IPS-18c (cell line): ENCODE results near the gene SLC30A4.

Experiments used
- H3K4me3 ChIP-seq: 2 replicates; pipeline ENCODE4 v1.7.0; 2013; ENCODE audit warnings: low read depth, mild to moderate bottlenecking, low read length, moderate library complexity; ENCODE audit not compliant: insufficient read depth
- H3K9me3 ChIP-seq: one replicate; pipeline ENCODE4 v1.6.1; 2013; ENCODE audit warnings: mild to moderate bottlenecking, low read length, moderate library complexity; ENCODE audit not compliant: control insufficient read depth, insufficient read depth

SLC30A4 gene

DNA sequence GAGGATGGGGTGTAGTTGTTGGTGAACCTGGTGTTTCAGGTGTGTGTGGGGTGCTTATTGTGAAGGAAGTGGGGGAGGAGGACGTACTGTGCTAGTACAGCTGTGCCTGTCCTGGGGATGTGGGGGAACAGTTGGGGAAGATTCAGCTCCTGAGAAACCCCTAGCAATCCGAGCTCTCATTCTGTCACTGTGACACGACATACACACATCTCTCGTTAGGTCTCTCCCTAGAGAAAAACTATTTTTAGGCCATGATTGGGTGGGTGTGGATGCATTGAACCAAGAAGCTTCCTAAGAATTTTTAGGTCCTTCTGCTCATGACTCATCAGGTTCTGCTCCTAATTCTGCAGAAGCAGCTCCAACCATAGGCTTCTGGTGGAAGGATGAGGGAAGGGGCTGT lies 54.3 kb downstream of the SLC30A4 start:
- no peak overlapping the region for H3K4me3 ChIP-seq
- peaks cover 2% of the 10 kb centered on the region for H3K9me3 ChIP-seq

DNA sequence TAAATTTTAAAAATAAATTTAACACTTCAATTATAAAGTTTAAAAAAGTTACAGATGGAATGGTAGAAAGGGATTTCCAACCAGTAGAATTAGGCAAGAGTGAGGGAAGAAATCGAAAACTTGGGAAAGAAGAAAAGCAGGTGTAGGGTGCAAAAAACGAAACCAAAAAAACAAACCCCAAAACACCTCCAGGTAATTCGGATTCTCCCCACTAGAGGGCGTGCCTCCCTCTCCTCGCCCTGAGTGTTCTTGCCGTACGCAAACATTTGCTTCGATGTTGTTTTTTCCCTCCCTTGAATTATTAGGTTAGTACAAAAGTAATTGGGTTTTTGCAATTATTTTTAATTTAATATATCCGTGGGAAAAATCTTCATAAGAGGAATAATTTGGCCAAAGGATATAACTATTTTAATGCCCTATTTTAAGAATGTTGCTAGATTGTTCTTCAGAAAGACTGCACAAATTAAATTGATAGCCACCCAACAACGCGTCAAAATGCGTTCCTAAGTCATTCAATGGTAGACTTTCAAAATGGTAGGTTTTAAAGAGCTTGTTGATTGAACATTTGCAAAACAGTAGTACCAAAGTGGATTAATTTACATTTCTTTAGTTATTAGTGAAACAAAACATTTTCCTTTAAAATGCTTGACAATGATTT lies 63.7 kb downstream of the SLC30A4 start:
- no peak overlapping the region for H3K4me3 ChIP-seq

GRCh38 chr15:45457641-45458539 lies 64.7 kb downstream of the SLC30A4 start:
- no peaks in the 10 kb centered on the region for H3K9me3 ChIP-seq
- H3K4me3 ChIP-seq, result no peak overlapping the region

More for the DNA sequence above, 63.7 kb downstream of the SLC30A4 start:
- no peaks in the 10 kb centered on the region for H3K9me3 ChIP-seq

DNA sequence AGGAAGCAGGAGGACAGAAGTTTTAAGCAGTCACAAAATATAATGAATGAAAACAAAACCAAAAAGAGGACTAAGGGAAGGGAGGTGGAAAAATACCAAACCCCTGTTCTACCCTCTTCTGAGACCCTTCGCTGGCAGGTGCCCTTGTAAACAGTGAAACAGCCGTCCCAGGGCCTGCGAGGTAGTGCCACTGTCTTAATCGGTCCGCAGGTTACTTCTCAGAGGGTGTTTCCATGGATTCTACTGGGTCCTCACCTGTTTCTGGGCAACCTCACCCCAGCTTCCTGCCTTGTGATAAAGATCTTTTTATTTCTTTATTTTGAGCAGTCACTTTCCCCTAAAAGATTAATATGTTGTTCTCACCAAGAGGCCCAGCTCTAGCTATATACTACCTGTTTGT lies 65.3 kb downstream of the SLC30A4 start:
- Histone ChIP-seq H3K9me3 (peaks cover under 1% of the 10 kb centered on the region), H3K4me3 (no peak overlapping the region)

DNA sequence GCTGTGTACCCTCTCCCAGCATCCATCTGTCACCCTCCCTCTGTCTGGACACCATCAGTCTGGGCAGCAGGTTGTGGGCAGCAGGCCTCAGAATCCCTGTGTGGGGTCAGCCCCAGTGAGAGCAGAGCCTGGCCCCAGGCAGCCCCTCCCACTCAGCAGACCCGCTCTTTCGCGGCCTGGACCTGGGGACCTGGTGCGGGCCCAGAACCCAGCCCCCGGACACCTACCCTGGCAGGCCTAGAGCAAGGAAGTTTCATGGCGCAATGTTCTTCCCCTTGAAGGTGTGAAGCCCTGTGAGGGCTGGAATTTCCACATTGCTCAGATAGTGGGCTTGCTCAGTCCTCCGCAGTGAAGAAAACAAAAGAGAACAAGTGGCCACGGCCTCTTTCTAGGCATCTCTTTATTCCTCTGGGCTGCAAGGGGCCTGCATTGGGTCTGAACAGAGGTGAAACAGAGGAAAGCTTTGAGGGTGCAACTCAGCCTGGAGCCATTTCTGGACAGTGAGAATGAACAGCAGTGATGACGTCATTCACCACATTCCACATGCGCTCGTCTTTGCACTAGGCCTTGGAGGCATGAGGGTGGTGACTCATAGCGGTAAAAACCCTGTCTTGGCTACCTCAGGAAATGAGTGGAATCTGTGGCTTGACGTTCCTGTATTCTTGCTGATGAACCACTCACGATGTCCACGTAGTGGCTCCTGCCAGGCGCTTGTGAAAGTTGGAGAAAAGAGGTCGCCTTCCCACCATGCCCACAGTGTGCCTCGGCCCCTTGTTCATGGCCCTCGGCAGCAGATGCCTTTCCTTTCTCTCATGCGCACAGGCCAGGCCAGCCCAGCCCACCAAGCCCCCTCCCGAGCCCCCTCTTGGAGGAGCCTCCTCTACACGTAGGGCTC lies 66.1 kb downstream of the SLC30A4 start:
- H3K9me3 ChIP-seq, result peaks cover 2% of the 10 kb centered on the region
- H3K4me3 ChIP-seq, result no peak overlapping the region

GRCh38 chr15:45454814-45455213 lies 67.7 kb downstream of the SLC30A4 start:
- Histone ChIP-seq H3K9me3 (peaks cover 2% of the 10 kb centered on the region), H3K4me3 (no peak overlapping the region)

DNA sequence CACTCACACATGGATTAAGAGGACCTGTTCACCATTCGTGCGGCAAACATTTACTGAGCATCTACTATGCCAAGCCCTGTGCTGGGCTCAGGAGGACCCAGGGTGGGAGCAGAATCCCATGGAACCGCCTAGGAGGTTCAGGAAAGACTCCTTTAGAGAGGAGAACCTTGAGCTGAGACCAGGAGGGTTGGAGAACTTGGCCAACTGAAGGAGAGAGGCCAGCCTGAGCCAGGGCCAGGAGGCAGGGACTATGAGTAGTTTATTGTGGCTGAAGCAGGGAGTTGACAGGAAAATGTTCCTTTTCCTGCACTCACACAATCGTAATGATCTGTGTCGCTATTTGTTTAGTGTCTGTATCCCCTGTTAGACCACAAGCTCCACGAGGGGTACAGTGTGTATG lies 71.3 kb downstream of the SLC30A4 start:
- Histone ChIP-seq H3K4me3 (no peak overlapping the region), H3K9me3 (peaks cover 2% of the 10 kb centered on the region)

DNA sequence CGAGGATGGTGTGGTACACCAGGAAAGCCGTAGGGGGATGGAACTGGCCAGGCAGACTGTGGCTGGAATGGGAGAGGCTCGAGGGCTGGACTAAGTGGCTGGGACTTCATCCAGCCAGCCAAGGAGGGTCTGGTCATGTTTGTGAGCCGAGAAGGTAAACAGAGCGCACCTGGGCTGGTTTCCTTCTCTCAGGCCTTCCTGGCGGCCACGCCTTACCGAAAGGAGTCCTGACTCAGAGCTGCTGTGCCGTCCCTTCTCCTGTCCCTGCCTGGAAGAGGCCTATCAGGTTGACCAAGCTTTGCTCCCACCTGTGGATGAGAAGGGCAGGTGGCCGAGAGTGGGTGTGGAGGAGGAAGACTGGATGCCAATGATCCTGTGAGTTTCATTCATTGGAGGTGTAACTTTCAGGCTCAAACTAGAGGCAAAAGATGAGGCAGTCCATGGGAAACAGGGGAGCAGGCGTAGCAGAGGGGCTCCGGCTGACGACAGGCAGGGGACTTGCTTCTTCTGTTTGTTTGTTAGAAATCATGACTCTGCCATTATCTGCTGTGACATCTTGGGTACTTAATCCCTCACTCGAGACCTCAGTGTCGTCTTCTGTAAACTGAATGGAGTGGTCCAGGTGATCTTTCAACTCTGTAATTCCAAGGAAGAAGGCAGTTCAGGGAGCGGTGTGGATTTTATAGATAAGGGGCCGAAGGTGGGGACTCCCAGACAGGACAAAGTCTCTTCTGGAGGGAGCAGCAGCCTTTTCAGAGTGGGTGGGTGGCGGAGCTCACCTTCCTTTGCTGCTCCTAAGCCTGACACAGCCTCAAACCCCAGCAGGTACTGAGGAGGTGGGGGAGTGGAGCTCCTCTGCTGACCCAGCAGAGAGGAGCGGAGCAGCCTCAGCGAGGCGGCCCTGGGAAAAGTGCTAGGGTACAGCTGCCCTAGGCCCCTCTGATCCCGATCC lies 72.4 kb downstream of the SLC30A4 start:
- Histone ChIP-seq H3K4me3 (no peak overlapping the region), H3K9me3 (peaks cover 2% of the 10 kb centered on the region)

GRCh38 chr15:45449395-45449794 lies 73.2 kb downstream of the SLC30A4 start:
- Histone ChIP-seq H3K4me3 (no peak overlapping the region), H3K9me3 (peaks cover 2% of the 10 kb centered on the region)

DNA sequence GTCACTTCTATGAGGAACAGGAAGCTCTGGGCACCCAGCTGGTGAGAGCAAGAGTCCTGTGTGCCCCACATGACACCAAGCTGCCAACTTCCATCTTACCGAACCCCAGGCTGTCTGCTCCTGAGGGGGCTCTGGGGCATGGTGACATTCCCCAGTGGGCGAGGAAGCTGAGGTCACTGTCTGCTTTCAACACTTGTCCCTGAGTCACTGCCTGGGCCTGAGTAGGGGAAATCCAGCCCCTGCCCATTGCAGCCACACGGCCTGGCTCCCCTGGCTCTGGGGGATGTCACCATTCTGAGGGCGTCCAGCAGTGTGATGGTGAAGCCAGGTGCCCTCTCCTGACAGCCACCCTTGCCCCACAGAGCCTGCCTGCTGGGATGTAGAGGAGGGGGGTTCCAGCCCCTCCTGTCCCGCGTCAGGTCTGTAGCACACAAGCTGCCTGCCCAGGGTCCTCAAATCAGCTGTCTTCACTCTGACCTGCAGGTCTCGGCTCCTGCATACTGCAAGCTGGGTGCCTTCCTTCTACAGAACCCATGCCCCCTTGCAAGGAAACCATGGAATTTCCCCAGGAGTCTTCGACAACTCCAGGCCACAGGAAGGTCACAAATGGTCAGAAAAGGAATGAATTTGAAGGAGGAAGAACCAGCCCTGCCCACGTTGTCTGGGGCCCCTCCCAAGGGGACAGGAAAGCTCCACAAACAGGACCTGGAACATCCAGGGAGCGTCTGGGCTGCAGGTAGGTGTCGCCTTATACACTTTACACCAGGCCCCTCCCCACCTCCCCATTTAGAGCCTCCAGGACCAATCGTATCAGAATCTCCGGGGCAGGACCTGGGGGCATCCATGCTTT lies 74.3 kb downstream of the SLC30A4 start:
- peaks cover 2% of the 10 kb centered on the region for H3K9me3 ChIP-seq
- no peak overlapping the region for H3K4me3 ChIP-seq

DNA sequence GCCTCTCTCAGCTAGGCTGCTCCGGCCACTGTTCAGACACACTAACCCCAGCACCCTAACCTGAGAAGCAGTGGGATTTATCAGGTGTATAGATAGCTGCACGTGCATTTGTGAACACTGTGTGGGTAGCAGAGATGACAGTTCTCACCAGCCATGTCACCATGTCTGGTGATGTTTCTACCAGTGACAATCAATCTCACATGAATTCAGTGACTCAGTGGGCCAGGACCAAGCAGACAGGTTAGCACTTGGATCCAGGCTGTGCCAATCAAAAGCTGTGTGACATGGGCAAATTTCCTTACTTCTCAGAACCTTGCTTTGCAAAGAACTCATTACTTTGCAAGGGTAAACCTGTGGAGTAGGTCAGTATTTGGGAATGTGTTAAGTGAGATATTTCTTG lies 78.9 kb downstream of the SLC30A4 start:
- H3K4me3 ChIP-seq, result no peak overlapping the region
- no peaks in the 10 kb centered on the region for H3K9me3 ChIP-seq

DNA sequence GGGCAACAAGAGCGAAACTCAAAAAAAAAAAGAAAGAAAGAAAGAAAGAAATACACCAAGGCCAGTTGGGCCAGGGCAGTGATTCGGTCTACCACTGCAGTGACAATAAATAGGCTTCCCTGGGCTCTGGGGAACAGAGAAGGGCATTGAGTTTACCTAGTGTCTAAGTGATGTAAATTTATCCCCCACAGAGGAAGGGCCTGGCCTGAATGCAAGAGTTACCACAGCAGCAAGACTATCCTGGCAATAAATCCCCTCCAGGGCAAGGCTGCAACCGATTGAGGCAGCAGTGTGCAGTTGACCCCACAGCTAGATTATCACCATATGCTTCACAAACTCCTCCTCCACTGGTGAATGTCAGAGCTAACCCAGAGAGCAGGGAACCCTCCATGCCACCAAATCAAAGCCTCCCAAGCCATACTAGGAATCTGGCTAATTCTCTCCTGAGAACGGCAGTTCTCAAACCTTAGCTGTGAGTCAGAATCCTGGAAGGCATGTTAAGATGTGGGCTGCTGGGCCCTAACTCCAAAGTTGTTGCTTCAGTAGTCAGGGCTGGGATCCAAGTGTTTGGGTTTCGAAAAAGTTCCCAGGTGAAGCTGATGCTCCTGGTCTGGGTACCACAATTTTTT lies 79.9 kb downstream of the SLC30A4 start:
- Histone ChIP-seq H3K4me3 (no peak overlapping the region), H3K9me3 (no peaks in the 10 kb centered on the region)

GRCh38 chr15:45441686-45442085 lies 80.9 kb downstream of the SLC30A4 start:
- Histone ChIP-seq H3K4me3 (no peak overlapping the region), H3K9me3 (no peaks in the 10 kb centered on the region)

- Histone ChIP-seq H3K4me3 (no peak overlapping the region), H3K9me3 (no peaks in the 10 kb centered on the region)
Observed at GRCh38 chr15:45441036-45441435, 81.5 kb downstream of the SLC30A4 start.

- no peak overlapping the region for H3K4me3 ChIP-seq
Observed at GRCh38 chr15:45439521-45440260, 82.9 kb downstream of the SLC30A4 start.

More at GRCh38 chr15:45439521-45440260, 82.9 kb downstream of the SLC30A4 start:
- H3K9me3 ChIP-seq, result no peaks in the 10 kb centered on the region
